Suppressor macrophage treated with lipopolysaccharide for 4 hours (primary cell): ENCODE results near the gene COL26A1.
A peak's percentile ranks its signal among the peaks of the same experiment; 100 is the strongest.
"Not testable (repeated sequence)": the region's sequence is repeated elsewhere in the genome, so short reads cannot be mapped to it uniquely, and the experiment has no call there.

Experiments
- DNase-seq: peaks from one replicate; pipeline ENCODE4 v3.0.0-alpha.2; 2020

The COL26A1 gene

GRCh38 chr7:101505510-101505909 lies 142.8 kb downstream of the COL26A1 start:
- DNase-seq: not testable (repeated sequence)

GRCh38 chr7:101506531-101506930 lies 143.9 kb downstream of the COL26A1 start:
- DNase-seq: no peak

- DNase-seq: no peak
Observed at GRCh38 chr7:101507327-101507726, 144.7 kb downstream of the COL26A1 start.

- peak; percentile 71 for DNase-seq
Observed at GRCh38 chr7:101507791-101508252, 145.1 kb downstream of the COL26A1 start.

- DNase-seq: no peak
Observed at GRCh38 chr7:101510297-101510696, 147.6 kb downstream of the COL26A1 start.

- DNase-seq: no peak
Observed at GRCh38 chr7:101511965-101512364, 149.3 kb downstream of the COL26A1 start.

- no peak for DNase-seq
Observed at GRCh38 chr7:101516851-101517250, 154.2 kb downstream of the COL26A1 start.

- no peak for DNase-seq
Observed at GRCh38 chr7:101517304-101517703, 154.6 kb downstream of the COL26A1 start.

- DNase-seq: no peak
Observed at GRCh38 chr7:101518336-101518735, 155.7 kb downstream of the COL26A1 start.

GRCh38 chr7:101519324-101520023 lies 156.8 kb downstream of the COL26A1 start:
- DNase-seq: no peak

- no peak for DNase-seq
Observed at GRCh38 chr7:101521430-101521925, 158.8 kb downstream of the COL26A1 start.

- DNase-seq: no peak
Observed at GRCh38 chr7:101522021-101522420, 159.3 kb downstream of the COL26A1 start.

GRCh38 chr7:101527844-101528667 lies 165.4 kb downstream of the COL26A1 start:
- no peak for DNase-seq

- DNase-seq: no peak
Observed at GRCh38 chr7:101529560-101529959, 166.9 kb downstream of the COL26A1 start.

- DNase-seq: no peak
Observed at GRCh38 chr7:101531726-101532357, 169.2 kb downstream of the COL26A1 start.

- DNase-seq: no peak
Observed at GRCh38 chr7:101532400-101533102, 169.9 kb downstream of the COL26A1 start.

- DNase-seq: no peak
Observed at GRCh38 chr7:101533103-101533465, 170.4 kb downstream of the COL26A1 start.

- no peak for DNase-seq
Observed at GRCh38 chr7:101534015-101534803, 171.5 kb downstream of the COL26A1 start.

- DNase-seq: no peak
Observed at GRCh38 chr7:101534873-101535272, 172.2 kb downstream of the COL26A1 start.

- DNase-seq: no peak
Observed at GRCh38 chr7:101535351-101535751, 172.7 kb downstream of the COL26A1 start.

GRCh38 chr7:101536232-101536631 lies 173.6 kb downstream of the COL26A1 start:
- DNase-seq: no peak

GRCh38 chr7:101536668-101537067 lies 174.0 kb downstream of the COL26A1 start:
- no peak for DNase-seq
